Cardiac muscle cell (in vitro differentiated cells and primary cell): Measurements from ENCODE around the gene RALGPS1. TPM values are rescaled to one million over a fixed set of nuclear protein-coding genes. Genes with fewer than 3 reads are reported as not detected.

ENCODE experiments used
- DNase-seq, 2 donors: peaks; one replicate each; pipeline versions ENCODE4 v3.0.0 to v3.0.0-alpha.2; 2010 to 2017; ENCODE audit warnings: low read depth in 1 of 2, low spot score in 1 of 2
- H3K27ac ChIP-seq: fragments of 200-600 bp; sonication (generic); 2 replicates; pipeline ENCODE4 v1.5.1; 2016
- H3K27me3 ChIP-seq: fragments of 200-600 bp; sonication (generic); 2 replicates; pipeline ENCODE4 v1.6.0; 2016; ENCODE audit warnings: control low read depth
- H3K36me3 ChIP-seq: fragments of 200-600 bp; sonication (generic); 2 replicates; pipeline ENCODE4 v1.5.1; 2016; ENCODE audit warnings: control low read depth
- H3K4me1 ChIP-seq: fragments of 200-600 bp; sonication (generic); 2 replicates; pipeline ENCODE4 v1.8.1; 2017; ENCODE audit warnings: low read depth, mild to moderate bottlenecking, mixed run types
- H3K4me3 ChIP-seq: fragments of 200-600 bp; sonication (generic); 2 replicates; pipeline ENCODE4 v1.5.1; 2016; ENCODE audit warnings: mild to moderate bottlenecking
- H3K9me3 ChIP-seq: fragments of 200-600 bp; sonication (generic); 2 replicates; pipeline ENCODE4 v1.5.1; 2017; ENCODE audit warnings: low read depth, mild to moderate bottlenecking, control low read depth
- polyA plus RNA-seq: library from polyadenylated mRNA; unstranded; fragments of >200 nt; fragmentation: Nextera tagmentation; extraction: Ambion mirVana; gene quantifications from 2 replicates; pipeline ENCODE4 v1.2.1, GENCODE V29; 2016
- total RNA-seq: library from RNA; depleted of rRNA; stranded (reverse); fragments of >200 nt; gene quantifications from 2 replicates; pipeline ENCODE4 v1.2.3, GENCODE V29; 2016
- TF ChIP-seq, protein P1 (sequence below): IDR thresholded peaks from 2 replicates; pipeline ENCODE4 v1.5.1; 2012; ENCODE audit warnings: low read depth, mild to moderate bottlenecking, low read length

Gene RALGPS1
- total and polyA plus RNA-seq, 2 experiments from 2014 or later, result 14.1 to 16.1 TPM

DNA sequence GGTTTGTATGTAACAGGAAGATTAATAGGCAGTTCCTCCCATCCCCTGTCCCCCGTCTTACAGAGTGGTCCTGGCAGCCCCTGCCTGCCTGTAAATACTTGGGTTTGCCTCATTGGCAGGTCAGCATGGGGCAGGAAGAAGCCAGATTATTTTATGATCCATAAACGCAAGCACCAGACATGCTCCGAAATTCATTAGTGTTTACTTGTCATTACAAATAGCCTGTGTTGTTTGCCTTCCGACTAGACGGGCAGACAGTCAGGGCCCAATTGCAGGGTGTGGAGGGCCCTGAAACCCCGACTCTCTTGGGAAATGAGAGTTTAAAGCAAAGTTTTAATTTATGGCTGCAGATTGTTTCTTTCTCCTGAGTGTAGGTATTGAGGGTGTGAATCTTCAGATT, 97.2 kb downstream of the RALGPS1 start:
- no peak for DNase-seq
- Histone ChIP-seq H3K36me3 (no peaks in the 10 kb centered on the region), H3K4me3 (no peak overlapping the region), H3K4me1 (no peaks in the 10 kb centered on the region), H3K9me3 (no peaks in the 10 kb centered on the region), H3K27ac (no peak overlapping the region), H3K27me3 (no peaks in the 10 kb centered on the region)
- TF ChIP-seq, protein P1, sequence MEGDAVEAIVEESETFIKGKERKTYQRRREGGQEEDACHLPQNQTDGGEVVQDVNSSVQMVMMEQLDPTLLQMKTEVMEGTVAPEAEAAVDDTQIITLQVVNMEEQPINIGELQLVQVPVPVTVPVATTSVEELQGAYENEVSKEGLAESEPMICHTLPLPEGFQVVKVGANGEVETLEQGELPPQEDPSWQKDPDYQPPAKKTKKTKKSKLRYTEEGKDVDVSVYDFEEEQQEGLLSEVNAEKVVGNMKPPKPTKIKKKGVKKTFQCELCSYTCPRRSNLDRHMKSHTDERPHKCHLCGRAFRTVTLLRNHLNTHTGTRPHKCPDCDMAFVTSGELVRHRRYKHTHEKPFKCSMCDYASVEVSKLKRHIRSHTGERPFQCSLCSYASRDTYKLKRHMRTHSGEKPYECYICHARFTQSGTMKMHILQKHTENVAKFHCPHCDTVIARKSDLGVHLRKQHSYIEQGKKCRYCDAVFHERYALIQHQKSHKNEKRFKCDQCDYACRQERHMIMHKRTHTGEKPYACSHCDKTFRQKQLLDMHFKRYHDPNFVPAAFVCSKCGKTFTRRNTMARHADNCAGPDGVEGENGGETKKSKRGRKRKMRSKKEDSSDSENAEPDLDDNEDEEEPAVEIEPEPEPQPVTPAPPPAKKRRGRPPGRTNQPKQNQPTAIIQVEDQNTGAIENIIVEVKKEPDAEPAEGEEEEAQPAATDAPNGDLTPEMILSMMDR, result no peak

DNA sequence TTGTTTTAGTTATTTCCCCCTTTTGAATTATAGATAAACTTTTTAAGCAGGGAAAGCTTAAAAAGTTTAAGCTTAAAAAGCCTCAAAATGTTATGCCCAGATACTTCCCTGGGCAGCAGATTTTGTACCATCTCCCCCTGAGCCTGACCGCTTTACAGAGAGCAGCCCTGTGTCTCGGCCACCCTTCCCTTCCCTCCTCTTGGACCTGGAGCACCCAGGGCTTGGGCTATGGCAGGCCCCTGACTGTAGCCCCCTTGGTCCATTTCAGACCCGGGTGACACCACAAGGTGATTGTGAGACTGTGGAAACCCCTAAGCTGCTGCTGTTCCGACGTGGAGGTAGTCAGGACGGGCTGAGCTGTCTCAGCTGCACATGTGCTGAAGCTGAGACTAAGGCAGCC, 97.7 kb downstream of the RALGPS1 start:
- Histone ChIP-seq H3K36me3 (no peaks in the 10 kb centered on the region), H3K27ac (no peak overlapping the region), H3K9me3 (no peaks in the 10 kb centered on the region), H3K4me3 (no peak overlapping the region), H3K4me1 (no peaks in the 10 kb centered on the region), H3K27me3 (no peaks in the 10 kb centered on the region)
- TF ChIP-seq, protein P1, result no peak
- DNase-seq, result no peak

DNA sequence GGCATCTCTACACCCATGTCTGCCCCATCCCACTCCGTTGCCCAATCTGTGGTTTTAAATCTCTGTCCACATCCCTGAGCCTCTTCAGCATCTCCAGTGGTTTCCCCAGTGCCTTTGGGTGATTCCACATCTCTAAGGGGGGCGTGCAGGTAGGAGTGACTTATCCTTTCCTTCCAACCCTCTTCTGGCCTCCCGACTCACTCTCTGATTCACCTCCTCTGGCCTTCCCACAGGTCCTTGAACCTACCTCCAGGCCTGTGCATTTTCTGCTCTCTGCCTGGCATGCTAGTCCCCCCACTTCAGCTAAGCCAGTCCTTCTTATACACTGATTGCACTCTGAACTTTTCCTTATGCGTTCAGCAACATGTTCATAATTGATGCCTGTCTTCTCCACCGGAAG, 99.0 kb downstream of the RALGPS1 start:
- Histone ChIP-seq H3K27ac (no peak overlapping the region), H3K9me3 (no peaks in the 10 kb centered on the region), H3K27me3 (no peaks in the 10 kb centered on the region), H3K36me3 (no peaks in the 10 kb centered on the region), H3K4me1 (no peaks in the 10 kb centered on the region), H3K4me3 (no peak overlapping the region)
- TF ChIP-seq, protein P1, result no peak
- no peak for DNase-seq

DNA sequence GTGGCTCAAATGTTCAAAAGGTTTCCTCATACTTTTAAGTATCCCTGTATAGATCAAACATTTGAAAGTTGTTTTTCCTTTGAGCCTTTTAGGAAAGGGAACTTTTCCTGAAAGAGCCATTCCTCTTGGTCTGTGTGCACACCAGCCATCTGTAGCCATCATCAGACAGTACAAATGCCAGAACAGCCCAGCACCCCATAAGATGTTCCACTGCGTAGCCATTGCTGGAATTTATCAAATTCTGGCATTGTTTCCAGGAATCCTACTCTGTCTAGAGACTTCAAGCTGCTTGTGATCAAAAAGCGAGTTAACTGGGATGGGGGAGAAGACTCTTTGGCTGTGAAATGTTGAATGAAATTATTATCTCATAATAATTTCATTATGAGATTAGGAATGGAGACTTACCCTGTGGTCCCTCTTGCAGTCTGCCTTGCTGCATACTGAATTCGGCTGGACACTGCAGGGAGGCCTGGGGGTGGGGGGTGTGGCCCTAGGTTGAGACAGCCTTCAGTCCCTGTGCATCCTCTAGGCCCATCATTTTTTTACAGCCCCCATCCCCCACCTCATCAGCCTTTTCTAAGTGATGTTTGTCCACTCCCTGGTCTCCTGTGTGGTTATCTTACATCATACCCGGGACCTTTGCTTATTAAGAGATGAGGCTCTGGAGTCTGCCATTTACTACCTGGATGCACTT, 99.8 kb downstream of the RALGPS1 start:
- Histone ChIP-seq H3K27ac (no peak overlapping the region), H3K27me3 (no peaks in the 10 kb centered on the region), H3K4me1 (no peaks in the 10 kb centered on the region), H3K9me3 (no peaks in the 10 kb centered on the region), H3K4me3 (no peak overlapping the region), H3K36me3 (no peaks in the 10 kb centered on the region)
- DNase-seq, result peak in 1 of 2 donors; percentile 66
- TF ChIP-seq, protein P1, result no peak

DNA sequence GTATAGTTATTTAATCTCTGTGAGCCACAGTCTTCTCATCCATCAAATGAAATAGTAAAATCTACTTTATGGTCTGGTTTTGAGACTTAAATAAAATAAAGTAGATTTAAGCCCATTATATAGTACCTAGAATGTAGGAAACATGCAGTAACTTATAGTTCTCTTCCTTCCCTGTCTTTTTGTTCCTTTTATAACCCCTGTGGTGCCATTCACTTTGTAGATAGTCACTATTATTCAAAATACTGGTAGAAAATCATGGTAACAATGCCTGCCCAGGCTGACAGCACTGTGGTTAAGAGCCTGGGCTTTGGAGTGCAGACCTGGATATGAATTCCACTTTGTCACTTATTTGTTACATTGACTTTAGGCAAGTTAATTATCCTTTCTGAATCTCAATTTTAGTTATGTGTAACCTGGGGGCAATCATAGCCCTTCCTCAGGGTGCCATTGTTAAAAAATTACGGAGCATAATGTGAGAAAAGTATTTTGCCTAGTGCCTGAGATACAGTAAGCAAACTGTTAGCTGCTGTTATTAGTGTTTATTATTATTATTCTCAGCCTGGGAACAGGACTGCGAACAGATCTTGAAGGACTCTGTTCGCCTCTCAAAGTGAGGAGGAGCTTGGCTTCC, 100.4 kb downstream of the RALGPS1 start:
- no peak overlapping the region for H3K4me3 ChIP-seq
- no peaks in the 10 kb centered on the region for H3K9me3 ChIP-seq
- H3K36me3 ChIP-seq, result no peaks in the 10 kb centered on the region
- no peaks in the 10 kb centered on the region for H3K27me3 ChIP-seq
- DNase-seq, result no peak
- H3K4me1 ChIP-seq, result no peaks in the 10 kb centered on the region
- no peak overlapping the region for H3K27ac ChIP-seq
- TF ChIP-seq, protein P1, result no peak
